Osteoblast (primary cell): ENCODE data around the gene EDAR. TPM values are rescaled to one million over a fixed set of nuclear protein-coding genes. Genes with fewer than 3 reads are reported as not detected.

Experiments used
- DNase-seq: peaks from one replicate; pipeline ENCODE4 v3.0.0; 2011; ENCODE audit warnings: low spot score, mixed read lengths; ENCODE audit not compliant: insufficient read length; ENCODE audit errors: missing footprints
- H2AFZ ChIP-seq: 2 replicates; pipeline ENCODE4 v1.6.0; 2011; ENCODE audit warnings: mild to moderate bottlenecking, low read length
- H3K27ac ChIP-seq: 2 replicates; pipeline ENCODE4 v1.5.1; 2011; ENCODE audit warnings: mild to moderate bottlenecking, low read depth, low read length, moderate library complexity
- H3K27me3 ChIP-seq: 2 replicates; pipeline ENCODE4 v1.6.0; 2012; ENCODE audit warnings: mild to moderate bottlenecking, control low read depth, inconsistent platforms, low read length, moderate library complexity; ENCODE audit not compliant: insufficient read depth
- H3K36me3 ChIP-seq: 2 replicates; pipeline ENCODE4 v1.5.1; 2011; ENCODE audit warnings: mild to moderate bottlenecking, low read length, control low read depth, moderate library complexity; ENCODE audit not compliant: insufficient read depth
- H3K4me1 ChIP-seq: 2 replicates; pipeline ENCODE4 v1.5.1; 2011; ENCODE audit warnings: mild to moderate bottlenecking, low read length, control low read depth, moderate library complexity; ENCODE audit not compliant: insufficient read depth
- H3K4me2 ChIP-seq: 2 replicates; pipeline ENCODE4 v1.6.0; 2011; ENCODE audit warnings: mild to moderate bottlenecking, low read length; ENCODE audit not compliant: insufficient read depth
- H3K4me3 ChIP-seq: fragments of 200-600 bp; sonication (generic); 3 replicates; pipeline ENCODE4 v1.5.1; 2012; ENCODE audit warnings: mild to moderate bottlenecking, low read length, inconsistent platforms; ENCODE audit not compliant: insufficient read depth
- H3K79me2 ChIP-seq: 2 replicates; pipeline ENCODE4 v1.6.0; 2012; ENCODE audit warnings: mild to moderate bottlenecking, low read length, control low read depth, inconsistent platforms; ENCODE audit not compliant: insufficient read depth
- H3K9me3 ChIP-seq: 2 replicates; pipeline ENCODE4 v1.5.1; 2011; ENCODE audit warnings: low read depth, low read length, control low read depth
- H4K20me1 ChIP-seq: 2 replicates; pipeline ENCODE4 v1.6.0; 2012; ENCODE audit warnings: mild to moderate bottlenecking, low read length, control low read depth; ENCODE audit not compliant: insufficient read depth
- CTCF ChIP-seq: IDR thresholded peaks from 2 replicates; pipeline ENCODE4 v1.5.1; 2011; ENCODE audit warnings: mild to moderate bottlenecking, low read depth, low read length, moderate library complexity; ENCODE audit errors: extremely low read depth
- total RNA-seq: library from RNA; depleted of rRNA; stranded (reverse); fragments of >200 nt; gene quantifications from 2 replicates; pipeline ENCODE4 v1.2.3, GENCODE V29; 2012

Gene EDAR
- total RNA-seq, 1 donor, result not detected

- Histone ChIP-seq H3K4me2 (no peak overlapping the region), H3K27me3 (peaks cover 43% of the 10 kb centered on the region), H3K79me2 (no peaks in the 10 kb centered on the region), H4K20me1 (no peaks in the 10 kb centered on the region), H3K27ac (no peak overlapping the region), H3K4me3 (no peak overlapping the region), H3K4me1 (no peaks in the 10 kb centered on the region), H3K36me3 (no peaks in the 10 kb centered on the region), H2AFZ (no peak overlapping the region), H3K9me3 (no peaks in the 10 kb centered on the region)
- DNase-seq, result no peak
- TF ChIP-seq CTCF, result no peak
These were observed 57.6 kb downstream of the EDAR start for GRCh38 chr2:108931372-108931771.

- Histone ChIP-seq H3K4me3 (no peak overlapping the region), H2AFZ (no peak overlapping the region), H3K9me3 (no peaks in the 10 kb centered on the region), H3K79me2 (no peaks in the 10 kb centered on the region), H3K36me3 (no peaks in the 10 kb centered on the region), H3K27me3 (peaks cover 39% of the 10 kb centered on the region), H3K27ac (no peak overlapping the region), H3K4me1 (no peaks in the 10 kb centered on the region), H4K20me1 (no peaks in the 10 kb centered on the region), H3K4me2 (no peak overlapping the region)
- TF ChIP-seq CTCF, result no peak
- DNase-seq, result peak; percentile 23
These were observed 59.1 kb downstream of the EDAR start for GRCh38 chr2:108929807-108930425.

- H3K4me2 ChIP-seq, result no peak overlapping the region
- H2AFZ ChIP-seq, result no peak overlapping the region
- no peaks in the 10 kb centered on the region for H3K36me3 ChIP-seq
- H3K4me3 ChIP-seq, result no peak overlapping the region
- no peaks in the 10 kb centered on the region for H3K4me1 ChIP-seq
- H3K27me3 ChIP-seq, result peaks cover 28% of the 10 kb centered on the region
- no peaks in the 10 kb centered on the region for H3K79me2 ChIP-seq
- no peak for TF ChIP-seq CTCF
- H4K20me1 ChIP-seq, result no peaks in the 10 kb centered on the region
- H3K27ac ChIP-seq, result no peak overlapping the region
- no peaks in the 10 kb centered on the region for H3K9me3 ChIP-seq
- DNase-seq, result no peak
These were observed 60.2 kb downstream of the EDAR start for GRCh38 chr2:108928660-108929377.

GRCh38 chr2:108927936-108928659 is 60.9 kb downstream of the EDAR start:
- Histone ChIP-seq H2AFZ (no peak overlapping the region), H3K36me3 (no peaks in the 10 kb centered on the region), H3K4me1 (no peaks in the 10 kb centered on the region), H3K4me3 (no peak overlapping the region), H3K27ac (no peak overlapping the region), H4K20me1 (no peaks in the 10 kb centered on the region), H3K79me2 (no peaks in the 10 kb centered on the region), H3K27me3 (peaks cover 26% of the 10 kb centered on the region), H3K9me3 (no peaks in the 10 kb centered on the region), H3K4me2 (no peak overlapping the region)
- peak; percentile 91 for TF ChIP-seq CTCF
- peak; percentile 98 for DNase-seq
